ENCODE results near the gene NAT8L.

NAT8L gene

GRCh38 chr4:2075987-2076907 lies 17.1 kb downstream of the NAT8L start:
- DNase-seq (ENCODE audit: low read depth), result no peak

GRCh38 chr4:2076908-2077536 lies 17.9 kb downstream of the NAT8L start:
- no peak for DNase-seq (ENCODE audit: low read depth)

- no peak for DNase-seq (ENCODE audit: low read depth)
Measured at GRCh38 chr4:2077537-2078460, 18.7 kb downstream of the NAT8L start.

- no peak for DNase-seq (ENCODE audit: low read depth)
Measured at GRCh38 chr4:2078584-2078983, 19.5 kb downstream of the NAT8L start.

GRCh38 chr4:2079006-2079405 lies 19.9 kb downstream of the NAT8L start:
- DNase-seq (ENCODE audit: low read depth), result no peak

- DNase-seq (ENCODE audit: low read depth), result no peak
Measured at GRCh38 chr4:2079926-2080325, 20.8 kb downstream of the NAT8L start.

GRCh38 chr4:2080429-2081300 lies 21.5 kb downstream of the NAT8L start:
- no peak for DNase-seq (ENCODE audit: low read depth)

GRCh38 chr4:2081540-2081939 lies 22.4 kb downstream of the NAT8L start:
- DNase-seq (ENCODE audit: low read depth), result no peak

- no peak for DNase-seq (ENCODE audit: low read depth)
Measured at GRCh38 chr4:2082118-2082517, 23.0 kb downstream of the NAT8L start.

- no peak for DNase-seq (ENCODE audit: low read depth)
Measured at GRCh38 chr4:2082627-2083026, 23.5 kb downstream of the NAT8L start.

GRCh38 chr4:2083116-2083825 lies 24.1 kb downstream of the NAT8L start:
- no peak for DNase-seq (ENCODE audit: low read depth)

- no peak for DNase-seq (ENCODE audit: low read depth)
Measured at GRCh38 chr4:2083826-2084160, 24.7 kb downstream of the NAT8L start.

- DNase-seq (ENCODE audit: low read depth), result no peak
Measured at GRCh38 chr4:2084316-2084715, 25.2 kb downstream of the NAT8L start.

GRCh38 chr4:2085496-2085901 lies 26.4 kb downstream of the NAT8L start:
- DNase-seq (ENCODE audit: low read depth), result no peak

GRCh38 chr4:2087170-2087569 lies 28.0 kb downstream of the NAT8L start:
- no peak for DNase-seq (ENCODE audit: low read depth)

- DNase-seq (ENCODE audit: low read depth), result no peak
Measured at GRCh38 chr4:2089222-2089621, 30.1 kb downstream of the NAT8L start.

- DNase-seq (ENCODE audit: low read depth), result no peak
Measured at GRCh38 chr4:2090642-2091041, 31.5 kb downstream of the NAT8L start.

- no peak for DNase-seq (ENCODE audit: low read depth)
Measured at GRCh38 chr4:2091990-2092668, 33.0 kb downstream of the NAT8L start.

GRCh38 chr4:2092669-2093053 lies 33.5 kb downstream of the NAT8L start:
- no peak for DNase-seq (ENCODE audit: low read depth)

GRCh38 chr4:2093265-2093664 lies 34.1 kb downstream of the NAT8L start:
- no peak for DNase-seq (ENCODE audit: low read depth)
